Stimulated activated CD4-positive, alpha-beta T cell treated with anti-CD3 and anti-CD28 coated beads, TNF-alpha, amount 100 ng/mL, for 24 hours (primary cell): ENCODE measurements around the gene TMEM178B.
"Not testable (repeated sequence)": the region's sequence is repeated elsewhere in the genome, so short reads cannot be mapped to it uniquely, and the experiment has no call there.

ENCODE experiments used
- DNase-seq, 3 experiments: peaks; one replicate each; pipeline ENCODE4 v3.0.0-alpha.2; 2020; ENCODE audit warnings: low read depth in 3 of 3

Gene TMEM178B

GRCh38 chr7:141184532-141185190 is 110.8 kb downstream of the TMEM178B start:
- DNase-seq: no peak

- DNase-seq: no peak
Measured at GRCh38 chr7:141185369-141185967, 111.6 kb downstream of the TMEM178B start.

- DNase-seq: no peak
Measured at GRCh38 chr7:141189231-141189630, 115.4 kb downstream of the TMEM178B start.

GRCh38 chr7:141190495-141190894 is 116.6 kb downstream of the TMEM178B start:
- no peak for DNase-seq

- no peak for DNase-seq
Measured at GRCh38 chr7:141191277-141191676, 117.4 kb downstream of the TMEM178B start.

- DNase-seq: no peak
Measured at GRCh38 chr7:141193066-141193465, 119.2 kb downstream of the TMEM178B start.

- not testable (repeated sequence) for DNase-seq
Measured at GRCh38 chr7:141195722-141196121, 121.9 kb downstream of the TMEM178B start.

GRCh38 chr7:141198194-141198958 is 124.5 kb downstream of the TMEM178B start:
- no peak for DNase-seq

- no peak for DNase-seq
Measured at GRCh38 chr7:141200191-141201108, 126.6 kb downstream of the TMEM178B start.

- no peak for DNase-seq
Measured at GRCh38 chr7:141201145-141201885, 127.5 kb downstream of the TMEM178B start.

- DNase-seq: no peak
Measured at GRCh38 chr7:141202535-141202934, 128.7 kb downstream of the TMEM178B start.

- no peak for DNase-seq
Measured at GRCh38 chr7:141203177-141203576, 129.3 kb downstream of the TMEM178B start.

- no peak for DNase-seq
Measured at GRCh38 chr7:141203586-141203985, 129.7 kb downstream of the TMEM178B start.

- DNase-seq: no peak
Measured at GRCh38 chr7:141207661-141208060, 133.8 kb downstream of the TMEM178B start.

- DNase-seq: no peak
Measured at GRCh38 chr7:141208539-141208938, 134.7 kb downstream of the TMEM178B start.

- no peak for DNase-seq
Measured at GRCh38 chr7:141209454-141209853, 135.6 kb downstream of the TMEM178B start.

- no peak for DNase-seq
Measured at GRCh38 chr7:141210862-141211261, 137.0 kb downstream of the TMEM178B start.

GRCh38 chr7:141213226-141213625 is 139.4 kb downstream of the TMEM178B start:
- no peak for DNase-seq

GRCh38 chr7:141217938-141218337 is 144.1 kb downstream of the TMEM178B start:
- DNase-seq: no peak

- DNase-seq: no peak
Measured at GRCh38 chr7:141218941-141219340, 145.1 kb downstream of the TMEM178B start.

- DNase-seq: no peak
Measured at GRCh38 chr7:141220263-141220880, 146.5 kb downstream of the TMEM178B start.
